Lower leg skin (tissue), 3 donors: Measurements from ENCODE around the gene SLC9A9.

Experiments used
- POLR2A ChIP-seq, 2 donors: fragments of 450-650 bp; IDR thresholded peaks; one replicate each; pipeline ENCODE4 v1.6.1; 2016 to 2017; ENCODE audit warnings: antibody characterized with exemption in 2 of 2, mild to moderate bottlenecking in 1 of 2, moderate library complexity in 1 of 2
- TF ChIP-seq, protein P1 (sequence below), 3 donors: fragments of 450-650 bp; IDR thresholded peaks; one replicate each; pipeline ENCODE4 v1.5.1; 2016; ENCODE audit warnings: antibody characterized with exemption in 3 of 3, mild to moderate bottlenecking in 3 of 3, moderate library complexity in 2 of 3

DNA sequence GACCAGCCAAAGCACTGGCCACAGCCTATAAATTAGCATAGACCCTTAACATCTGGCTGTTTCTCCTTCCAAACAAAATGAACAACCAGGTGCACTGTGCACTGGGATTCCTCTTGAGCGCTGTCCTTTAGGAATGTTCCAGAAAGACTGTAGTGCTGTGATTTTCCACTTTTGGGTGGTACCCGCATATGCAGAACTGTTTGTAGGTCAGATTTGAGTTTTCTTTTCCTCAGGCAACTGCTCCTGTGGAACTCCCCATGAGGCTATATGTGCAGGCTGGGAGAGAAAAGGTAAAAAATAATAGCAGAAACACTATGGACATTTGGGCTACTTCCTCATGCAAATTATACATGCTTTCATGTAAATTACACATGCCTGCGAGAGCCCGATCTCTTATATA is 589.6 kb downstream of the SLC9A9 start:
- TF ChIP-seq, protein P1, sequence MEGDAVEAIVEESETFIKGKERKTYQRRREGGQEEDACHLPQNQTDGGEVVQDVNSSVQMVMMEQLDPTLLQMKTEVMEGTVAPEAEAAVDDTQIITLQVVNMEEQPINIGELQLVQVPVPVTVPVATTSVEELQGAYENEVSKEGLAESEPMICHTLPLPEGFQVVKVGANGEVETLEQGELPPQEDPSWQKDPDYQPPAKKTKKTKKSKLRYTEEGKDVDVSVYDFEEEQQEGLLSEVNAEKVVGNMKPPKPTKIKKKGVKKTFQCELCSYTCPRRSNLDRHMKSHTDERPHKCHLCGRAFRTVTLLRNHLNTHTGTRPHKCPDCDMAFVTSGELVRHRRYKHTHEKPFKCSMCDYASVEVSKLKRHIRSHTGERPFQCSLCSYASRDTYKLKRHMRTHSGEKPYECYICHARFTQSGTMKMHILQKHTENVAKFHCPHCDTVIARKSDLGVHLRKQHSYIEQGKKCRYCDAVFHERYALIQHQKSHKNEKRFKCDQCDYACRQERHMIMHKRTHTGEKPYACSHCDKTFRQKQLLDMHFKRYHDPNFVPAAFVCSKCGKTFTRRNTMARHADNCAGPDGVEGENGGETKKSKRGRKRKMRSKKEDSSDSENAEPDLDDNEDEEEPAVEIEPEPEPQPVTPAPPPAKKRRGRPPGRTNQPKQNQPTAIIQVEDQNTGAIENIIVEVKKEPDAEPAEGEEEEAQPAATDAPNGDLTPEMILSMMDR (IDR thresholded peaks at IDR 0.05): no peak
- TF ChIP-seq POLR2A (IDR thresholded peaks at IDR 0.05): no peak
